ENCODE results near the gene LHFPL6. TPM values are rescaled to one million over a fixed set of nuclear protein-coding genes. Genes with fewer than 3 reads are reported as not detected.

LHFPL6 gene
- total and polyA plus RNA-seq, 2 experiments from 2014 or later, result 91.2 to 111 TPM

- no peak overlapping the region for H3K4me2 ChIP-seq (ENCODE audit: unreplicated experiment)
- H3K27ac ChIP-seq, result no peak overlapping the region
- no peaks in the 10 kb centered on the region for H3K9me3 ChIP-seq (ENCODE audit: low read depth)
- H3K27me3 ChIP-seq (replicated peaks; ENCODE audit: insufficient read depth), result no peaks in the 10 kb centered on the region
- H3K79me2 ChIP-seq (ENCODE audit: insufficient read depth), result no peaks in the 10 kb centered on the region
- no peak overlapping the region for H3K4me3 ChIP-seq
- H3K9ac ChIP-seq, result no peak overlapping the region
- H4K20me1 ChIP-seq (ENCODE audit: insufficient read depth), result no peaks in the 10 kb centered on the region
- in situ Hi-C loops (cut with MboI), result no loop called here
- H3K4me1 ChIP-seq (ENCODE audit: insufficient read depth), result no peaks in the 10 kb centered on the region
- H3F3A ChIP-seq (ENCODE audit: insufficient read depth), result no peaks in the 10 kb centered on the region
- no peaks in the 10 kb centered on the region for H3K9me2 ChIP-seq (ENCODE audit: insufficient read depth)
- H3K36me3 ChIP-seq (ENCODE audit: low read depth), result no peaks in the 10 kb centered on the region
- H2AFZ ChIP-seq, result no peak overlapping the region
- no peak for TF ChIP-seq EZH2phosphoT487 (IDR thresholded peaks at IDR 0.05; ENCODE audit: insufficient read depth, low read depth)
- no peak for TF ChIP-seq EZH2 (IDR thresholded peaks at IDR 0.05; ENCODE audit: insufficient read depth, poor library complexity, severe bottlenecking)
- DNase-seq, result no peak
Measured at GRCh38 chr13:39336937-39337336, 266.1 kb downstream of the LHFPL6 start.

- 62 to 69% methylated on average over 4 of the region's 4 CpGs for WGBS, 2 experiments (ENCODE audit: low coverage in 1 of 2, low lambda C conversion rate in 2 of 2, missing lambda C conversion rate in 2 of 2)
Measured at GRCh38 chr13:39336207-39336606, 266.8 kb downstream of the LHFPL6 start.

DNA sequence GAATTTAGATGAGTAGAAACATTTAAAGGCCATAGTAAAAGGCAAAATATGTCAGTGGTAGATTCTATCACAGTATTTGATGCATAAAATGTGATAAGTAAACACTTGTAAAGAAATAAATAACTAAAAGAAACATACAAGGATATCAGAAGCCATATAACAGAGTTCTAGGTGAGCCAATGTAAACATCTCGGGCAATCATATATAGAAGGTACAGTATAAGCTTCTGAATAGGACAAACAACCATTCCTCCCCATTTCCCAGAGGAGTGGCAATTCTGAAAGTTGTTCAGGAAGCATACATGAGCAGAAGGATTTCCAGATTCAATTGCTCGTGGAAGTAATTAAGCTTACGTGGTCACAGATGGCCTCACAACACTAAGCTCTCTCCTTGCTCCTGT lies 267.3 kb downstream of the LHFPL6 start:
- TF ChIP-seq EZH2phosphoT487 (IDR thresholded peaks at IDR 0.05; ENCODE audit: insufficient read depth, low read depth) (no peak), EZH2 (IDR thresholded peaks at IDR 0.05; ENCODE audit: insufficient read depth, poor library complexity, severe bottlenecking) (no peak)
- WGBS, 2 experiments (ENCODE audit: low coverage in 1 of 2, low lambda C conversion rate in 2 of 2, missing lambda C conversion rate in 2 of 2), result 77 to 81% methylated on average over 3 of the region's 3 CpGs
- Histone ChIP-seq H3K4me1 (ENCODE audit: insufficient read depth) (no peaks in the 10 kb centered on the region), H3K9me2 (ENCODE audit: insufficient read depth) (no peaks in the 10 kb centered on the region), H3K79me2 (ENCODE audit: insufficient read depth) (no peaks in the 10 kb centered on the region), H3K36me3 (ENCODE audit: low read depth) (no peaks in the 10 kb centered on the region), H3K9me3 (ENCODE audit: low read depth) (no peaks in the 10 kb centered on the region), H3K9ac (no peak overlapping the region), H3K27me3 (replicated peaks; ENCODE audit: insufficient read depth) (no peaks in the 10 kb centered on the region), H3F3A (ENCODE audit: insufficient read depth) (no peaks in the 10 kb centered on the region), H3K4me3 (no peak overlapping the region), H2AFZ (no peak overlapping the region), H3K27ac (no peak overlapping the region), H3K4me2 (ENCODE audit: unreplicated experiment) (no peak overlapping the region), H4K20me1 (ENCODE audit: insufficient read depth) (no peaks in the 10 kb centered on the region)
- in situ Hi-C loops (cut with MboI), result no loop called here
- DNase-seq, result no peak

More at GRCh38 chr13:39336207-39336606, 266.8 kb downstream of the LHFPL6 start:
- no peak overlapping the region for H3K4me3 ChIP-seq
- H3K9me2 ChIP-seq (ENCODE audit: insufficient read depth), result no peaks in the 10 kb centered on the region
- no peaks in the 10 kb centered on the region for H3K4me1 ChIP-seq (ENCODE audit: insufficient read depth)
- no peaks in the 10 kb centered on the region for H3K9me3 ChIP-seq (ENCODE audit: low read depth)
- in situ Hi-C loops (cut with MboI), result no loop called here
- H3K27ac ChIP-seq, result no peak overlapping the region
- no peaks in the 10 kb centered on the region for H4K20me1 ChIP-seq (ENCODE audit: insufficient read depth)
- H3K9ac ChIP-seq, result no peak overlapping the region
- no peak overlapping the region for H2AFZ ChIP-seq
- TF ChIP-seq EZH2 (IDR thresholded peaks at IDR 0.05; ENCODE audit: insufficient read depth, poor library complexity, severe bottlenecking), result no peak
- no peak for TF ChIP-seq EZH2phosphoT487 (IDR thresholded peaks at IDR 0.05; ENCODE audit: insufficient read depth, low read depth)
- no peak overlapping the region for H3K4me2 ChIP-seq (ENCODE audit: unreplicated experiment)
- H3K79me2 ChIP-seq (ENCODE audit: insufficient read depth), result no peaks in the 10 kb centered on the region
- no peaks in the 10 kb centered on the region for H3F3A ChIP-seq (ENCODE audit: insufficient read depth)
- no peaks in the 10 kb centered on the region for H3K36me3 ChIP-seq (ENCODE audit: low read depth)
- H3K27me3 ChIP-seq (replicated peaks; ENCODE audit: insufficient read depth), result no peaks in the 10 kb centered on the region
- no peak for DNase-seq

- no peak overlapping the region for H3K9ac ChIP-seq
- H4K20me1 ChIP-seq (ENCODE audit: insufficient read depth), result no peaks in the 10 kb centered on the region
- 63 to 69% methylated on average over 2 of the region's 2 CpGs for WGBS, 2 experiments (ENCODE audit: low coverage in 1 of 2, low lambda C conversion rate in 2 of 2, missing lambda C conversion rate in 2 of 2)
- no peaks in the 10 kb centered on the region for H3K9me2 ChIP-seq (ENCODE audit: insufficient read depth)
- H3K27me3 ChIP-seq (replicated peaks; ENCODE audit: insufficient read depth), result no peaks in the 10 kb centered on the region
- no peaks in the 10 kb centered on the region for H3K36me3 ChIP-seq (ENCODE audit: low read depth)
- DNase-seq, result no peak
- H3F3A ChIP-seq (ENCODE audit: insufficient read depth), result no peaks in the 10 kb centered on the region
- no peak overlapping the region for H2AFZ ChIP-seq
- H3K79me2 ChIP-seq (ENCODE audit: insufficient read depth), result no peaks in the 10 kb centered on the region
- no peak overlapping the region for H3K4me2 ChIP-seq (ENCODE audit: unreplicated experiment)
- H3K27ac ChIP-seq, result no peak overlapping the region
- no peak for TF ChIP-seq EZH2 (IDR thresholded peaks at IDR 0.05; ENCODE audit: insufficient read depth, poor library complexity, severe bottlenecking)
- no peak for TF ChIP-seq EZH2phosphoT487 (IDR thresholded peaks at IDR 0.05; ENCODE audit: insufficient read depth, low read depth)
- no peaks in the 10 kb centered on the region for H3K9me3 ChIP-seq (ENCODE audit: low read depth)
- in situ Hi-C loops (cut with MboI), result no loop called here
- H3K4me1 ChIP-seq (ENCODE audit: insufficient read depth), result no peaks in the 10 kb centered on the region
- H3K4me3 ChIP-seq, result no peak overlapping the region
Measured at GRCh38 chr13:39330504-39330903, 272.5 kb downstream of the LHFPL6 start.

DNA sequence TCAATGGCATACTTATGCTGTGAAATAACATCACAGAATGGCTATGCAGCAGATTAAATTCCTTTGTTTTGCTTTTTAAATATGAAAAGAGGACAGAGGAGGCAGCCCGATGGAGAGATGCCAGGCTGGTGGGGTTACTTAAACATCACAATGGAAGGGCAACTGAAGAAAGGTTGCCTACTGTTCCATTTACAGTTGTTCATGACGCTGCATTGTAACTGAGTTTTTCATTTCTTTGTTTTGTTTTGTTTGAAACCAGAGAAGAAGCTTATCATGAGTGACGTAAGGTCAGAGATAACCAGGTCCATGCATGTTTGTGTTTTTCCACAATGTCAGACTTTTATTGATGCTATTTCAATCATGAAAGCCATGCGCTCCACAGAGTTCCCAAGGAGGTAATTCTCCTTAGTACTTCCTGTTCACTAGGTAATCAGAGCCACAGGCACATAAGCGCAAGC lies 273.8 kb downstream of the LHFPL6 start:
- Histone ChIP-seq H3K9me2 (ENCODE audit: insufficient read depth) (no peaks in the 10 kb centered on the region), H2AFZ (no peak overlapping the region), H3K27me3 (replicated peaks; ENCODE audit: insufficient read depth) (no peaks in the 10 kb centered on the region), H3K9me3 (ENCODE audit: low read depth) (no peaks in the 10 kb centered on the region), H4K20me1 (ENCODE audit: insufficient read depth) (no peaks in the 10 kb centered on the region), H3K9ac (no peak overlapping the region), H3K4me2 (ENCODE audit: unreplicated experiment) (no peak overlapping the region), H3K79me2 (ENCODE audit: insufficient read depth) (no peaks in the 10 kb centered on the region), H3F3A (ENCODE audit: insufficient read depth) (no peaks in the 10 kb centered on the region), H3K4me1 (ENCODE audit: insufficient read depth) (no peaks in the 10 kb centered on the region), H3K4me3 (no peak overlapping the region), H3K27ac (no peak overlapping the region), H3K36me3 (ENCODE audit: low read depth) (no peaks in the 10 kb centered on the region)
- TF ChIP-seq EZH2phosphoT487 (IDR thresholded peaks at IDR 0.05; ENCODE audit: insufficient read depth, low read depth), result no peak
- TF ChIP-seq EZH2 (IDR thresholded peaks at IDR 0.05; ENCODE audit: insufficient read depth, poor library complexity, severe bottlenecking), result no peak
- DNase-seq, result no peak
- 83 to 92% methylated on average over 5 of the region's 5 CpGs for whole genome bisulfite sequencing, 2 experiments (ENCODE audit: low coverage in 1 of 2, low lambda C conversion rate in 2 of 2, missing lambda C conversion rate in 2 of 2)
- in situ Hi-C loops (cut with MboI), result no loop called here

Data from GM23248 (cell line).